ENCODE results near the gene RNF26. TPM values are rescaled to one million over a fixed set of nuclear protein-coding genes. Genes with fewer than 3 reads are reported as not detected.

Gene RNF26
- total RNA-seq, 1 experiment from 2014 or later = 64.3 TPM

DNA sequence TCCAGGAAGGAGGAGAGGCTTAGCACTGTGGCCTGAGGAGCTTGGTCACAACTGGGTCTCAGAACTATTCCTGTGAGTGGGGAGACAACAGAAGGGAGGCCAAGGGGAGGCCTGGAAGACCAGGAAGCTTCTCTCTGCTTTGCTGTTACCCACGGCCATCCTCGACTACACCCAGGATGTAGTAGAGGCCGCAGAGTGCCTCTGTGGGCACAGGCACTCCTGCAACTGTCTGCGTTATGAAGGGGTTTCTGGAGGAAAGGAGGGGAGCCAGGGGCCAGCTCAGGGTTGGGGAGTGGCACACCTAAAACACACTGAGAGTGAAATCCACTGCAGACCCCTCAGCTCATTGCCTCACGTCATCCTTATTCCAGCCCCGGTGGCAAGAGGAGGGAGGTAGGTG lies 16.0 kb downstream of the RNF26 start:
- Histone ChIP-seq H3K27me3 (ENCODE audit: insufficient read depth, low read depth) (peaks cover 33% of the 10 kb centered on the region), H3K4me1 (replicated peaks; ENCODE audit: insufficient read depth) (no peaks in the 10 kb centered on the region), H3F3A (ENCODE audit: insufficient read depth, low read depth) (peaks cover 11% of the 10 kb centered on the region; the same call in 1 of the 2 replicates), H3K79me2 (ENCODE audit: low read depth) (no peaks in the 10 kb centered on the region), H3K9me2 (ENCODE audit: insufficient read depth) (no peaks in the 10 kb centered on the region), H3K4me3 (no peak overlapping the region), H3K36me3 (ENCODE audit: low read depth) (no peaks in the 10 kb centered on the region), H4K20me1 (ENCODE audit: insufficient read depth) (no peaks in the 10 kb centered on the region), H3K9me3 (ENCODE audit: insufficient read depth, low read depth) (no peaks in the 10 kb centered on the region), H2AFZ (no peak overlapping the region), H3K27ac (no peak overlapping the region), H3K4me2 (no peak overlapping the region)
- BruUV-seq (replicated peaks) = no TSS peak
- ChIA-PET CTCF (interaction anchor here (0.6 kb wide), 1 partner anchor 472 kb away, joined by 9 read pairs; no protein-coding TSS in a partner anchor), POLR2A (ENCODE audit: unreplicated experiment) (interaction anchor here (0.6 kb wide), 1 partner anchor 161 kb away, joined by 5 read pairs; no protein-coding TSS in a partner anchor)
- intact Hi-C loops (cut with micrococcal nuclease; ENCODE audit: unreplicated experiment) = no loop called here
- TF ChIP-seq, protein P1, sequence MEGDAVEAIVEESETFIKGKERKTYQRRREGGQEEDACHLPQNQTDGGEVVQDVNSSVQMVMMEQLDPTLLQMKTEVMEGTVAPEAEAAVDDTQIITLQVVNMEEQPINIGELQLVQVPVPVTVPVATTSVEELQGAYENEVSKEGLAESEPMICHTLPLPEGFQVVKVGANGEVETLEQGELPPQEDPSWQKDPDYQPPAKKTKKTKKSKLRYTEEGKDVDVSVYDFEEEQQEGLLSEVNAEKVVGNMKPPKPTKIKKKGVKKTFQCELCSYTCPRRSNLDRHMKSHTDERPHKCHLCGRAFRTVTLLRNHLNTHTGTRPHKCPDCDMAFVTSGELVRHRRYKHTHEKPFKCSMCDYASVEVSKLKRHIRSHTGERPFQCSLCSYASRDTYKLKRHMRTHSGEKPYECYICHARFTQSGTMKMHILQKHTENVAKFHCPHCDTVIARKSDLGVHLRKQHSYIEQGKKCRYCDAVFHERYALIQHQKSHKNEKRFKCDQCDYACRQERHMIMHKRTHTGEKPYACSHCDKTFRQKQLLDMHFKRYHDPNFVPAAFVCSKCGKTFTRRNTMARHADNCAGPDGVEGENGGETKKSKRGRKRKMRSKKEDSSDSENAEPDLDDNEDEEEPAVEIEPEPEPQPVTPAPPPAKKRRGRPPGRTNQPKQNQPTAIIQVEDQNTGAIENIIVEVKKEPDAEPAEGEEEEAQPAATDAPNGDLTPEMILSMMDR (conservative IDR thresholded peaks at IDR 0.05) = no peak
- TF ChIP-seq EZH2 (IDR thresholded peaks at IDR 0.05; ENCODE audit: low read depth) = no peak
- no peak for DNase-seq

DNA sequence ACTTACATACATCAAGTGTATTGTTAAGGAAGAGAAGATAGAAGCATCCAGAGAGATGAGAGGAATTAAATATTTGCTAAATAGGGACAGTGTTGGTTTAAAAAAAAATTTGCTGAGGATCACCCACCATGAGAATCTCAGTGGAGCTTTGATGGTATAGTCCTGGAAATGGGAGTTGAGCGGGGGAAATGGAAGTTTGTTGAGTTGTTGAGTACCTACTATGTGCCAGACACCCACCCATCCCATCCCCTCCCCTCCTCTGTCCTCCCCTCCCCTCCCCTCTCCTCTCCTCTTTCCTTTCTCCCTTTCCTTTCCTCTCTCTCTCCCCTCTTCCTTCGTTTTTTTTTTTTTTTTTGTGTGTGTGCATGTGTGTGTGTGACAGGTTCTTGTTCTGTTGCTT lies 16.9 kb downstream of the RNF26 start:
- ChIA-PET POLR2A (ENCODE audit: unreplicated experiment) (no interaction called here), CTCF (no interaction called here)
- no peak for DNase-seq
- BruUV-seq (replicated peaks) = no TSS peak
- H3K27me3 ChIP-seq (ENCODE audit: insufficient read depth, low read depth) = peaks cover 26% of the 10 kb centered on the region
- H4K20me1 ChIP-seq (ENCODE audit: insufficient read depth) = no peaks in the 10 kb centered on the region
- H3K79me2 ChIP-seq (ENCODE audit: low read depth) = no peaks in the 10 kb centered on the region
- intact Hi-C loops (cut with micrococcal nuclease; ENCODE audit: unreplicated experiment) = no loop called here
- H3K4me3 ChIP-seq = no peak overlapping the region
- H3K27ac ChIP-seq = no peak overlapping the region
- no peaks in the 10 kb centered on the region for H3K4me1 ChIP-seq (replicated peaks; ENCODE audit: insufficient read depth)
- TF ChIP-seq, protein P1 (conservative IDR thresholded peaks at IDR 0.05) = no peak
- TF ChIP-seq EZH2 (IDR thresholded peaks at IDR 0.05; ENCODE audit: low read depth) = no peak
- no peak overlapping the region for H2AFZ ChIP-seq
- no peaks in the 10 kb centered on the region for H3K9me2 ChIP-seq (ENCODE audit: insufficient read depth)
- no peak overlapping the region for H3K4me2 ChIP-seq
- peaks cover 11% of the 10 kb centered on the region; the same call in 1 of the 2 replicates for H3F3A ChIP-seq (ENCODE audit: insufficient read depth, low read depth)
- H3K9me3 ChIP-seq (ENCODE audit: insufficient read depth, low read depth) = no peaks in the 10 kb centered on the region
- no peaks in the 10 kb centered on the region for H3K36me3 ChIP-seq (ENCODE audit: low read depth)

DNA sequence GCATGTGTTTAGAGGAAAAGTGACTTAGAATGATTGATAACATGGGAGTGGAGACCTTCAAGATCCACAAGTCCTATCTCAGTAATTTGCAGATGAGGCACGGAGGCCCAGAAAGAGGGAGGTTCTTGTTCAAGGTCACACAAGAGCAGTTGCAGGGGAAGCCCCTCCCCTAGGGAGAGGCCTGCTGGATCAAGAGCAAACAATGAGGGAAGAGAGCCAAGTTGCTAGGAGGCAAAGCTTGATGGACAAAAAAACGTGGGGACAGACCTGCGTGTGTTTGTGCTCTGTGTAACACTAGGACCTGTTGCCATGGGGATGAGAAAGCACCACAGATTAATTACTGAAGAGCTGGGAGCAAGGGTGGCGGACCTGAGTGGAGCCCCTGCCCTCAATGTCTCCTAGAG lies 18.5 kb downstream of the RNF26 start:
- H2AFZ ChIP-seq = no peak overlapping the region
- H3K27ac ChIP-seq = no peak overlapping the region
- no peaks in the 10 kb centered on the region for H3K9me2 ChIP-seq (ENCODE audit: insufficient read depth)
- intact Hi-C loops (cut with micrococcal nuclease; ENCODE audit: unreplicated experiment) = no loop called here
- DNase-seq = peak in 1 of 2 experiments; percentile 57
- no peak overlapping the region for H3K4me3 ChIP-seq
- H3K36me3 ChIP-seq (ENCODE audit: low read depth) = no peaks in the 10 kb centered on the region
- TF ChIP-seq EZH2 (IDR thresholded peaks at IDR 0.05; ENCODE audit: low read depth) = no peak
- TF ChIP-seq, protein P1 (conservative IDR thresholded peaks at IDR 0.05) = no peak
- no peaks in the 10 kb centered on the region for H3K79me2 ChIP-seq (ENCODE audit: low read depth)
- no TSS peak for BruUV-seq (replicated peaks)
- H3K27me3 ChIP-seq (ENCODE audit: insufficient read depth, low read depth) = 0 out of 2 replicates have a peak, but pooled peaks cover 12% of the 10 kb centered on the region
- H3K4me2 ChIP-seq = no peak overlapping the region
- no peaks in the 10 kb centered on the region for H4K20me1 ChIP-seq (ENCODE audit: insufficient read depth)
- ChIA-PET CTCF (no interaction called here), POLR2A (ENCODE audit: unreplicated experiment) (interaction anchor here (0.6 kb wide), 1 partner anchor 80 kb away, joined by 4 read pairs; no protein-coding TSS in a partner anchor)
- H3K9me3 ChIP-seq (ENCODE audit: insufficient read depth, low read depth) = no peaks in the 10 kb centered on the region
- peaks cover 11% of the 10 kb centered on the region; the same call in 1 of the 2 replicates for H3F3A ChIP-seq (ENCODE audit: insufficient read depth, low read depth)
- H3K4me1 ChIP-seq (replicated peaks; ENCODE audit: insufficient read depth) = no peaks in the 10 kb centered on the region

Data from PC-9 (cell line).